NCI-H1105 treated with DMSO at 0.1 percent for 48 hours (cell line): Measurements from ENCODE around the gene TWNK.

Experiments used
- DNase-seq: peaks from one replicate; lab custom pipeline; 2025; lab: John Stamatoyannopoulos, UW

Gene TWNK

GRCh38 chr10:101012525-101013364, 25.4 kb downstream of the TWNK start:
- peak; percentile 46 for DNase-seq

- no peak for DNase-seq
Measured at GRCh38 chr10:101013365-101013825, 26.1 kb downstream of the TWNK start.

- DNase-seq: peak; percentile 31
Measured at GRCh38 chr10:101014230-101014884, 27.0 kb downstream of the TWNK start.

DNA sequence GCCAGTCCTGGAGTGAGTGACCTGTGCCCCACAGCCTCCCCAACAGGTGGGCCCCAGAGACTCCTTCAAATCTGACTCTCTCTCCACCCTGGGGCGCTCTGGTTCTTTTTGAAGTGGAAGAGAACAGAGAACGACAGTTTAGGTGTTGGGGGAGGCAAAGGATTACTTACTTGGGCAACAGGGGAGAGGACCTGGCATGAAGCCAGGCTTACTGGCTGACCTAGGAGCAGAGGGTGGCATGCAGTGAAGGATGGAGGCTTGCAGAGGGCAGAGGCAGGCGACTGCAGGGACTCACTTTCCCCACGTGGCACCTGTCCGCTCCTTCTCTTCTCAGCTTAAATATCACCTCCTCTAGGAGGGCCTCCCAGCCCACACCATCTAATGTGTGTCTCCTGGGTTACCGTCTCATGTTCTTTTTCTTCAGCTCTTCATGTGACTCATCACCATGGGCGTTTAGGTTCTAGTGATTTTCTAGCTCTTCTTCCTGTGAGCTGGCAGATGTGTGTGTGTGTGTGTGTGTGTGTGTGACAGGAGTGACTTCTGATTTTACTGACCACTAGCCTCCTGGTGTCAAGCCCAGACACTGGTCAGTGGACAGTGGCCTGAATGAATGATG, 27.7 kb downstream of the TWNK start:
- no peak for DNase-seq

DNA sequence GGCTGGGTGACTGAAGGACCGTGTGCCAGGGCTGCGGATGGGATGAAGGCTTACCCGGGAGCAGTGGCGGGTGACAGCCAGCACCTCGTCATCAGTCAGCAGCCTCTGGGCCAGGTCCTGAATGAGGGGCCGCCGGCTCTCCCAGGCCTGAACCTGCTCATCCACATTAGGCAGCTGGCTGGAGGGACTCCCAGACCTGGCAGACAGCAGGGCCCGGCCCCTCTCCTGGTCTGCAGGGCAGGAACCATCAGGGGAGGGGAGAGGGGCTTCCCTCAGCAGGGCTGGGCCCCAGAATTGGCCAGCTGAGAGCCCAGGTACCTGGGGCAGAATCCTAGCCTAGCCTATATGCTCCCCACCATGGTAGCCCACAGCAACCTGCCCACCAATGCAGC, 28.2 kb downstream of the TWNK start:
- DNase-seq: no peak

DNA sequence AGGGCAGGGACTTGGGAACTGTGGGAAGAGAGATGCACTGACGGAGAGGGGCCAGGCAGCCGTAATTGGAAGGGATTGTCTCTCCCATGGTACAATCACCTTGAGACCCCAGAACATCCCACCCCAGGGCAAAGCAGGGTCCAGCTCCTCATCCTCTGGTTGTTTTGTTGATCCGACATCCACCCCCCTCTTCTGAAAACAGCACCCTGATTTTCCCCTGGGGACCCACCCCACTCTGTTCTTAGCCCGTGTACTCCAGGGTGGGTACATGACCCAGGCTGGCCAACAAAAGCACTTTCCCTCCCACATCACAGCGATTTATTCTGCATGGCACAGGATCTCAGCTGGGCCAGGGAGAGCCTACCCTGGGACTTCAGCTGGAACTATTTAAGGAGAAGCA, 29.5 kb downstream of the TWNK start:
- no peak for DNase-seq

DNA sequence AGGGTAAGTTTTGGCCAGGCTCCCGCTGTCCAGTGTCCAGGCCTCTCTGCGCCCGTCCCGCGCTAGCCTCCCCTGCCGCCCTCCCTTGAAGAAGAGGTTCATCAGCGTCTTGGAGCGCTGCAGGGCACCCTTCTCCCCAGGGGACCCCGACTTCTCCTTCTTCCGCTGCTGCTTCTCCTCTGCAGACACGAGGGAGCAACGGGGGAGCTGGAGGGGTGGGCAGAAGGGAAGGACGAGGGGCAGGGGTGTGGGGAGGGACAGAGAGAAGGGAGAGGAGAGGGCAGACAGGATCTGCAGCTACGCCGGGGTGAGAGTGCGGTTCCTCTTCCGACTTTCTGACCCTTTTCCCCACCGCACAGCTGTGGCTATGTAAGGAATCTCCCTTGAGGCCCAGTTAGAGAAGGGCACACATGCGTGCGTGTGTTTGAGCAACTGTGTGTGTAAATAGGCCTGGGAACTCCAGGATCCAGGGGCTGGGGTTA, 30.8 kb downstream of the TWNK start:
- no peak for DNase-seq

GRCh38 chr10:101018600-101019439, 31.5 kb downstream of the TWNK start:
- DNase-seq: peak; percentile 41

GRCh38 chr10:101019440-101019703, 32.0 kb downstream of the TWNK start:
- no peak for DNase-seq

DNA sequence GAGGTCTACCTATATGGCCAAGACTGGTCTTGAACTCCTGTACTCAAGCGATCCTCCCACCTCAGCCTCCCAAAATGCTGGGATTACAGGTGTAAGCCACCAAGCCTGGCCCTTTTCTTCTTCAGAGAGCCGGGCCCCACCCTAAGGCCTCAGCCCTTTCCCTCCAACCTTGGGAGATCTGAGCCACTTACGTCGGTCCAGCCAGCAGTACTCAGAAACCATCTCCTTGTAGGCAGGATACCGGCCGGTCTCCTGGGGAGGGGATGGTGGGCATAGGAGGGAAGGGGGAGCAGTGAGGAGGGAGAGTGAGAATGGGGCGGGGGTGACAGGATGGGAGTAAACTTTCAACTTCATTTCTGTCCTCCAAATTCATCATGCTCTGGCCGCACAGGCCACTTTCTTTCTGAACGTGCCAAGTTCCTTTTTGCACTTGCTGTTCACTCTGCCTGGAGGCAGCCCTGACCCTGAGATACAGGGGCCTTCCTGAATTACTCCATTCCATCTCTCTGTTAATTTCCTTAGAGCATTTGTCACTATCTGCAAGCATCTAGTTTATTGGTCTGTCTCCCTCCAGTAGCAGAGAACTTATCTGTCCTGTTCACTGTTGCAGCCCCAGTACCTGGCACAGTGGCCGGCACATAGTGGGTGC, 33.2 kb downstream of the TWNK start:
- no peak for DNase-seq

- DNase-seq: no peak
Measured at GRCh38 chr10:101021239-101021638, 33.9 kb downstream of the TWNK start.

DNA sequence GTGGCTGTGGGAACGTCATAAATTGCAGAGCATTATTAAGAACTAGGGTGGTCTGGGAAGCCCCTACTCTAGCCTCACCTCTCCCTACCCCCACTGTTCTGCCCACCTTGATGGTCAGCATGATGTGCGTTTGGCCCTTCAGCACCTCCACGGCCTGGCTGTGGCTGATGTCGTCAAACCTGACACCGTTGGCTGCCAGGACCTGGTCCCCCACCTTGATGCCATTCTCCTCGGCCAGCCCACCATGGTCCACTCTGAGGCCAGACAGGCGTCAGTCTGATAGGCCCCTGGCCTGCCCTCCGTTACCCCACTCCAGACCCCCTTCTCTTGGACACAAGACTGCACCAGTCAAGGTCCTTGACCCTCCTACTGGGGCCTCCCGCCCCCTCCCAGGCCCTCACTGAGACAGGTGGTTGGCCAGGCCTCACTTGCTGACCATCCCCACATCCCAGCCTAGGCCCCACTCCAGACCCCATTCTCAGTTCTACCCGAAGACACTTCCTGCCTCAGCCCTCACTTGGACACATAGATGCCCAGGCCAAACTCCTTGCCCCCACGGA, 34.4 kb downstream of the TWNK start:
- no peak for DNase-seq

DNA sequence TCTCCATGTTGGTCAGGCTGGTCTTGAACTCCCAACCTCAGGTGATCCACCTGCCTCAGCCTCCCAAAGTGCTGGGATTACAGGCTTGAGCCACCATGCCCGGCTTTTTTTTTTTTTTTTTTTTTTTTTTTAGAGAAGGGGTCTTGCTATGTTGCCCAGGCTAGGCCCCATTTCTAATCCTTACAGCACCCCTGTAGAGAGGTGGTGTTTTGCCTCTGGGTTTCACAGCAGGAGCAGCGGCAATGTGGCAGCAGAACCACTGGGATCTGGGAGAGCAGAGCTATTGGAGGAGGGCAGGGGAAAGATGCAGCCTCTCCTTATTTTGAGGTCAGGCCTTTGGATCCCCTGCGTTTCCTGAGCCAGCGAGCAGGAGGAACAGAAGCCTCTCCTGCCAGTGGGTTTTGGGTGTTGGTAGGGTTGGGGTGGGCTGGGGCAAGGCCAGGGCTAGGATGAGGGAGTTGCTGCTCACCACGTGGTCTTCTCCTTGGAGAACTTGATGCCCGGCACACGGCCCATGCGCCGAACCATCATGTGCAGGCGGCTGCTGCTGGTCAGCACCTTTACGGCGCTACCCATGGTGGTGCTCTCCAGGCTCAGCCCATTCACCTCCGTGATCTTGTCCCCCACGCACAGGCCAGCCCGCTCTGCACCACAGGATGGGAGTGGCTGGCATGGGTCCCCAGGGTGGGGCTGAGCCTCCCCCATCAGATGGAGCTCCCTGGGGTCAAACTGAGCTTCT, 35.8 kb downstream of the TWNK start:
- no peak for DNase-seq

- no peak for DNase-seq
Measured at GRCh38 chr10:101027106-101027720, 39.9 kb downstream of the TWNK start.

- DNase-seq: no peak
Measured at GRCh38 chr10:101028446-101029337, 41.3 kb downstream of the TWNK start.

DNA sequence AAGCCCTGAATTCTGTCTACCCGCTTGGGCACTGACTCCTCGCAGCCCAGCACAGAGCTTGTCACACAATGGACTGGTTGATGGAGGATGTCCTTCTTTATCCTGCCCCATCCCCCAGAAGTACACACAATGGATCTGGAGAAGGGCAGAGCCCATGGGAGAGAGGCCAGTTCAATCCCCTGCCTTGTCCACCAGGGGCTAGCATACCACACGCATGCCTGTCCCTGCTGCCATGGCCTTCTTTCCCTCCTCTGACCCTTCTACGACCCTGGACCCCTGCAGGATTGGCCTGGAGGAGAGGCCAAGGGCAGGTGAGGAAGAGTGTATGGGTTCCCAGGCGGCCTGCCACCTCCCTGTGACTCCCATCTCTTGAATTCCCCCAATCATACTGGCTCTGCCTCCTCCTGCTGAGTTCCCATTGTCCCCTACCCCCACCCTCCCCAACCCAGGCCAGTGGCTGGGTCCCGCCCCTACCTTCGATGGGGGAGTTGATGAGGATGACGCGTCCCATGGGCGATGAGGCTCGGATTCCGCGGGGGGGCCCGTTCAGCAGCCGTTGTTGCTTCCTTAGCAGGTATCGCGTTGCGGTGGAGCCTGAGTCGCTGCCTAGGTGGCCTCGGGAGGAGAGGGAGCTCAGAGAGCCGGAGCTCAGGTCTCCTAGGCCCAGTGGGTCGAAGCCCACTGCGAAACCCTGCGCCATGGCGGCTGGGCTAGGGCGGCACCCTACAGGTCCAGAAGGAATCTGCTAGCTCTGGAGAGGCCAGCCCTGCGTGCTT, 42.4 kb downstream of the TWNK start:
- DNase-seq: no peak

DNA sequence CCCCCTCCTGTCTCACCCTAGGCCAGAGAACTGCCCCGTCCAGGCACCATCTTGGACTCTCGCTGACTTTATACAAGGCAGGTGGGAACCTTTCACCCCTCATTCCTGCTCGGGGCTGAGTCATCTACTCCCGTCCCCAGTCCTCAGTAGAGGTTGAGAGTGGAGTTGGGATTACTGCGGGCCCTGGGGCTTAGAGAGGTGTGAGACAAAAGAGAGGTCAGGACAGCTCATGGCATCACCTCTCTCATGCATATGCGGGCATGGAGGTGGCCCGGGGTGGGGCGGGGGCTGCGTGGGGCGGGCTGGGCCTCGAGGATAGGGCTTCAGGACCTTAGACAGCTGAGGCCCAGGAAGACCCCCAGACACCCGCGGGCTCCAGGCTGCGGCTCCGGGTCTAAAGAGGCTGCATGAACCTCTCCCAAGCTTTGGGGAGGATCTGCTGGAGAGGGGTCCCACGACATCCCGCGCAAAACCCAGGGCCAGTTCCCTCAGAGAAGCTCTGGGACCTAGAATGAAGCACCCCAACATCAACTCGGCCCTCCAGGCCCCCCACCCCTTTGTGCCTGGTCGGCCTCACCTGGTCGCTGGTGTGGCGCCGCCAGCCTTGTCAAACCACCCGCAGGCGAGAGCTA, 43.3 kb downstream of the TWNK start:
- DNase-seq: no peak
